ENCODE data around the gene KRTAP3-1. TPM values are rescaled to one million over a fixed set of nuclear protein-coding genes. Genes with fewer than 3 reads are reported as not detected.

KRTAP3-1 gene
- total RNA-seq, 2 experiments from 2014 or later = not detected

- CTCF ChIA-PET (ENCODE audit: unreplicated experiment) = no interaction called here
Measured at GRCh38 chr17:40975516-40975915, 33.4 kb downstream of the KRTAP3-1 start.

DNA sequence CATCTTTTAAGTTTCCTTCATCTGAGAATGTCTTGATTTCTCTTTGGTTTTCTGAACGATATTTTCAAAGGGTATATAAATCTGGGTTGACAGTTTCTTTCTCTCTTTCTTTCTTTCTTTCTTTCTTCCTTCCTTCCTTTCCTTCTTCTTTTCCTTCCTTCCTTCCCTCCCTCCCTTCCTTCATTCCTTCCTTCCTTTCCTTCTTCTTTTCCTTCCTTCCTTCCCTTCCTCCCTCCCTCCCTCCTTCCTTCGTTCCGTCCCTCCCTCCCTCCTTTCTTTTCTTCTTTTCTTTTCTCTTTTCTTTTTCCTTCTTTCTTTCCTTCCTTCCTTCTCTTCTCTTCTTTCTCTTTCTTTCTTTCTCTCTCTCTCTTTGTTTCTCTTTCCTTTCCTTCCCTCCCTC lies 34.6 kb downstream of the KRTAP3-1 start:
- Histone ChIP-seq H2AFZ (ENCODE audit: low read length) (no peak overlapping the region), H3K79me2 (ENCODE audit: insufficient read depth, low read depth, low read length) (no peaks in the 10 kb centered on the region), H3K4me3 (ENCODE audit: low read depth, low read length, poor library complexity, severe bottlenecking) (no peak overlapping the region), H3K4me1 (ENCODE audit: insufficient read depth, low read length, poor library complexity, severe bottlenecking) (no peaks in the 10 kb centered on the region), H3K36me3 (ENCODE audit: insufficient read depth, low read length) (no peaks in the 10 kb centered on the region), H3K9me2 (ENCODE audit: insufficient read depth, low read length) (no peaks in the 10 kb centered on the region), H4K20me1 (ENCODE audit: insufficient read depth, low read length) (no peaks in the 10 kb centered on the region), H3K9me3 (ENCODE audit: low read length) (no peaks in the 10 kb centered on the region), H3K4me2 (ENCODE audit: low read length) (no peak overlapping the region), H3K27ac (ENCODE audit: low read depth, low read length, poor library complexity, severe bottlenecking) (no peak overlapping the region)
- no TSS peak for BruUV-seq (replicated peaks)
- no peak for DNase-seq (ENCODE audit: low spot score)
- intact Hi-C loops (cut with micrococcal nuclease; ENCODE audit: unreplicated experiment) = no loop called here
- ChIA-PET POLR2A (no interaction called here), CTCF (ENCODE audit: unreplicated experiment) (no interaction called here)
- no peak for TF ChIP-seq EZH2phosphoT487 (IDR thresholded peaks at IDR 0.05; ENCODE audit: borderline replicate concordance, low read depth, low read length)

More at GRCh38 chr17:40975516-40975915, 33.4 kb downstream of the KRTAP3-1 start:
- Histone ChIP-seq H2AFZ (ENCODE audit: low read length) (no peak overlapping the region), H3K79me2 (ENCODE audit: insufficient read depth, low read depth, low read length) (no peaks in the 10 kb centered on the region), H3K27ac (ENCODE audit: low read depth, low read length, poor library complexity, severe bottlenecking) (no peak overlapping the region), H4K20me1 (ENCODE audit: insufficient read depth, low read length) (no peaks in the 10 kb centered on the region), H3K4me1 (ENCODE audit: insufficient read depth, low read length, poor library complexity, severe bottlenecking) (no peaks in the 10 kb centered on the region), H3K9me2 (ENCODE audit: insufficient read depth, low read length) (no peaks in the 10 kb centered on the region), H3K4me3 (ENCODE audit: low read depth, low read length, poor library complexity, severe bottlenecking) (no peak overlapping the region), H3K36me3 (ENCODE audit: insufficient read depth, low read length) (no peaks in the 10 kb centered on the region), H3K4me2 (ENCODE audit: low read length) (no peak overlapping the region), H3K9me3 (ENCODE audit: low read length) (no peaks in the 10 kb centered on the region)
- intact Hi-C loops (cut with micrococcal nuclease; ENCODE audit: unreplicated experiment) = no loop called here
- DNase-seq (ENCODE audit: low spot score) = no peak
- TF ChIP-seq CTCF (conservative IDR thresholded peaks at IDR 0.05; ENCODE audit: low read length) (no peak), EZH2phosphoT487 (IDR thresholded peaks at IDR 0.05; ENCODE audit: borderline replicate concordance, low read depth, low read length) (no peak)
- POLR2A ChIA-PET = no interaction called here
- no TSS peak for BruUV-seq (replicated peaks)

DNA sequence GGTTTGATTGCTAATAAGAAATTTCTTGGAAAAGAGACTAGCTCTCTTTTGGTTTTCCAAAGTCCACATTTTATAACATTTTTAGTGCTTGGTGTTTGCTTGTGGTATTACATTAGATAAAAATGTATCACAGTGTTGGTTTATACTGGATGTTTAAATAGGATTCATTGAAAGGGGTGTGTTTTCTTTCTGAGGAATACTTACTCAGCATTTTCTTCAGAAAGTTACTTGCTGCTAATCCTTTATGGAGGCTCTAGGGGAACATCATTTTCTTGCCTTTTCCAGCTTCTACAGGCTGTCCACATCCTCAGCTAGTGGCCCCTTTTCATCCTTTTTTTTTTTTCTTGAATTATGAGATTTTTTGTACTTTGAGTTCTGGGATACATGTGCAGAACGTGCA lies 41.3 kb downstream of the KRTAP3-1 start:
- no TSS peak for BruUV-seq (replicated peaks)
- TF ChIP-seq EZH2phosphoT487 (IDR thresholded peaks at IDR 0.05; ENCODE audit: borderline replicate concordance, low read depth, low read length) = no peak
- no peak for TF ChIP-seq CTCF (conservative IDR thresholded peaks at IDR 0.05; ENCODE audit: low read length)
- no peak for DNase-seq (ENCODE audit: low spot score)
- Histone ChIP-seq H3K9me2 (ENCODE audit: insufficient read depth, low read length) (no peaks in the 10 kb centered on the region), H3K4me3 (ENCODE audit: low read depth, low read length, poor library complexity, severe bottlenecking) (no peak overlapping the region), H3K4me2 (ENCODE audit: low read length) (no peak overlapping the region), H3K4me1 (ENCODE audit: insufficient read depth, low read length, poor library complexity, severe bottlenecking) (no peaks in the 10 kb centered on the region), H3K9me3 (ENCODE audit: low read length) (no peaks in the 10 kb centered on the region), H4K20me1 (ENCODE audit: insufficient read depth, low read length) (no peaks in the 10 kb centered on the region), H2AFZ (ENCODE audit: low read length) (no peak overlapping the region), H3K27ac (ENCODE audit: low read depth, low read length, poor library complexity, severe bottlenecking) (no peak overlapping the region), H3K79me2 (ENCODE audit: insufficient read depth, low read depth, low read length) (no peaks in the 10 kb centered on the region), H3K36me3 (ENCODE audit: insufficient read depth, low read length) (no peaks in the 10 kb centered on the region)
- intact Hi-C loops (cut with micrococcal nuclease; ENCODE audit: unreplicated experiment) = no loop called here
- POLR2A ChIA-PET = no interaction called here
- CTCF ChIA-PET (ENCODE audit: unreplicated experiment) = no interaction called here

Measured in OCI-LY7 (cell line).